GM18951 (cell line): ENCODE data around the gene EMC8.

Experiments used
- POLR2A ChIP-seq: IDR thresholded peaks from 4 replicates; pipeline ENCODE4 v1.6.1; 2011; ENCODE audit warnings: mild to moderate bottlenecking; ENCODE audit not compliant: insufficient read length, insufficient read depth; ENCODE audit errors: extremely low read depth
- in situ Hi-C: fragments of 300-500 bp; cut with MboI; formaldehyde crosslinking; loops from one replicate; pipeline ENCODE4 v1.12.0; 2022; ENCODE audit warnings: low sequenced_read_pairs, mixed read lengths, inconsistent platforms; ENCODE audit not compliant: unreplicated experiment

The EMC8 gene

DNA sequence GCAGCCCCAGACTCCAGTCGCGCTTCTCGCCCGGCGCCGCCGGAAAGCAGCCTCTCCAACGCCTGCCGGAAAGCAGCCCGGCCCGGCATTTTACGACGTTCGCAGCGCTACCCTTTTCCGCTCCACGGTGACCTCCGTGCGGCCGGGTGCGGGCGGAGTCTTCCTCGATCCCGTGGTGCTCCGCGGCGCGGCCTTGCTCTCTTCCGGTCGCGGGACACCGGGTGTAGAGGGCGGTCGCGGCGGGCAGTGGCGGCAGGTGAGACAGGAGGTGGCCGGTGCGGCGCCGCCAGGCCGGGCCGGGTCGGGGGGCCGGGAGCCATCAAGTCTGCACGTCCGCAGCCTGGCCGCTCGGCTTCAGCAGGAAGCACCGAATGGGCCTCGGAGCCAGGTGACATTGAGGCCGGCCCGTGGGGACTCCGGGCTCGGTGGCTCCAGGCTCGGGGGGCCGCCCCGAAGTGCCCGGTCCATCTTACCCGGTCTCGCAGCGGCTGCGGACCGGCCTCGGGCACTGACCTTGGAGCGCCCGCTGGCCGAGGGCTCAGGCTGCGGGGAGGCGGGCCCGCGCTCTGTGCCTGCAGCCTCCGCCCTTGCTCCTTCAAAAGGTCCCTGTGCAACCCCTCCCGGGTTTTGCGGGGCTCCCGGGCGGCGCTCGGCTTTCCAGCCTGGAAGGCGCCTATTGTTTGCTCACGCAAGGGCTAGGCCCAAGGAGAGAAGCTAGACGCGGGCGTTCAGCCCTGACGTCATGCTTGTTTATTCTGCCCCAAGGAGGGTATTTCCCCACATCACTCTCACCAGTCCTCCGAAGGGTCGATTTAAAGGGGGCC, at the start of gene EMC8, which contains the start of gene COX4I1:
TSS of gene EMC8 (minus strand) at position 48 of the 824 bp plus-strand sequence. CDS start 249 bp downstream, outside the sequence.
TSS of gene COX4I1 (plus strand) at position 199 of the 824 bp plus-strand sequence. CDS start 1,511 bp downstream, outside the sequence.
- in situ Hi-C loops: loop anchor here (25.0 kb wide), 1 partner anchor 713 kb away; the partner anchor contains the start of gene FOXF1

DNA sequence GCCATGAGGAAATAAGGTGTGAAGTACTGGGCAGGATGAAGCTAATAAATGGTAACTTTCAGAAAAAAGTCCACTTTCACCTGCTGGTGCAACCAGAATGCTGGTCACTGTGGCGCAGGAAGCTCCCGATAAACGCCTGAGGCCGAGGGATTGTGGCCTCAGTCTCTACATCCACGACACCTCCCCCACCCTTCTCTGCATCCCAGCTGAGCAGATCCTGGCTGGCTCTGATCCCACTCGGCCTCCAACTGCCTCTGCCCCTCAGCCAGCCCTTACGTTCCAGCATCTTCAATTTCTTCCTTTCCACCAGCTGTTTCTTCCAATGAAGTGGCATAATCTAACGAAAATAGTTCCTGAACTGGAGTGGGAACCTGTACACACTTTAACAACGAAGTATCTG, 49.6 kb upstream of the EMC8 start:
- no peak for TF ChIP-seq POLR2A
- in situ Hi-C loops: no loop called here

More for the DNA sequence above, at the start of gene EMC8, which contains the start of gene COX4I1:
- TF ChIP-seq POLR2A: peak; percentile 92

DNA sequence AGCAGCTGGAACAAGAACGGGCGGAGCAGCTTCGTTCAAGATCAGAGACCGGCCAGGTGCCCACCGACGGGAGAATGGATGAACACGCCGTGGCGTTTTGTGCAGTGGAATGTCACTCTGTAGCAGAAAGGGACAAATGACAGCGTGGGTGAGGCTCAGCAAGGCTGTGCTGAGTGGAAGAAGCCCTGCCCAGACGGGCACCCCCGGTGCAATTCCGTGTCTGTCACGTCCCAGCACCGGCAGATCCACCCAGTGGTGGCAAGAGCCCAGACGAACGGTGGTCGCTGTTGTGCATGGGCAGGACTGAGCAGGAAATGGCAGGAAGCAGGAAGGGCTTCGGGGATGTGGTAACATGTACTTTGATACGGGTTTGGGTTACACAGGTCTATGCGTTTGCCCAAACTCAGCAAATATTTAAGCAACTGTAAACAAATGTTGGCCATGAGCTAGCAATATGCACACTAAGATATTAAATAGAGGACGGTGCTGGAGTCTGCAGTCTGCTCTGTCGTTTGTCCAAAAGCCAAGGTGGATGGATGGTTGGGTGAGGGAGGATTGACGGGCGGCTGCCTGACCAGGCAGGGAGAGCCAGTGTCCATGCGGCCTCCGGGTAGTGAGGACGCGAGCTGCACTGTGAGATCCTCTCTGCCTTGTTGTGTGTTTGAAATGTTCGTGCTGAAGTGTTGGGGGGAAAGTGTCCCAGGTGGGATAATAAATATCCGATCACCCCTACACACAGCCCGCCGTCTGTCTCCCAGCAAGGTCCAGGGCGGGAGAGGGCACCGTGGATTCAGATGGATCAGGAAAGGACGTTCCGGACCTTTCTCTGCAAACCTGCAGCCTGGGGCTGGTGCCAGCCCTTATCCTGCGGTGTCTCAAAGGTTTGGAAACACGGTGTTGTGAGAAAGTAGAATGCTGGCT, 48.6 kb upstream of the EMC8 start:
- in situ Hi-C loops: no loop called here
- TF ChIP-seq POLR2A: no peak

DNA sequence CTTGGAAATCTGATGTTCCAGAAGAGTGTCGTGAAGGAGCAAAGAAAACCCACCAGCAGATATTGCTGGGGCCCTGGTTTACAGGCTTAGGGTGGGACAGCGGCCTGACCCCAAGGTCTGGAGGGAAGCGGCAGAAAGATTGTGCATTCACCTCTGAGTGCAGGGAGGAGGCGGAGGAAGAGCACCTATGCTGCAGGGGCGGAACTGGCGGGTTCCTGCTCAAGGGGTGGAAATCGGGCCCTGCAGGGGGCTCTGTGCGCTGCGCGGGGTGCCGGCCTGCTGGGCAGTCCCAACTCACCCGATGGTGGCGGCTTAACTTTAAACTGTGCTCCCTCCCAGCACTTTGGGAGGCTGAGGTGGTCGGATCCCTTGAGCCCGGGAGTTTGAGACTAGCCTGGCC, 47.7 kb upstream of the EMC8 start:
- in situ Hi-C loops: no loop called here
- no peak for TF ChIP-seq POLR2A

DNA sequence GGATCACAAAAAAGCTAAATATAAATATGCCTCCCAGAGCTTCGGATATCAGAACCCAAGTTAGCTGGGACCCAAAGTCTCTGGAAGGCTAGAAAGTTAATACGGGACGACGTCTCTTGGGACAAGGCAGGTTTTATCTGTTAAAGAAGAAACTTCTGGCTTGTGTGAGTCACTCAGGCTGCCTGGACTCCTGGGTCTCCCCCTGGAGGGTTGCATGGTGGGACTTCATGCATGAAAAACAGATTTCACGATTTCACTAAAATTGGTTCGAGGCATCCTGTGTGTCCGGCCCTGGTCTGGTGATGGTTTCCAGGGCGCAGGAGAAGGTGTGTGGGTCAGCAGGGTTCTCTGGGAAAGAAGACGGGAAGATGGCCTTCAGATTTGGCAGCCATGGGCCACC, 47.1 kb upstream of the EMC8 start:
- no peak for TF ChIP-seq POLR2A
- in situ Hi-C loops: no loop called here

DNA sequence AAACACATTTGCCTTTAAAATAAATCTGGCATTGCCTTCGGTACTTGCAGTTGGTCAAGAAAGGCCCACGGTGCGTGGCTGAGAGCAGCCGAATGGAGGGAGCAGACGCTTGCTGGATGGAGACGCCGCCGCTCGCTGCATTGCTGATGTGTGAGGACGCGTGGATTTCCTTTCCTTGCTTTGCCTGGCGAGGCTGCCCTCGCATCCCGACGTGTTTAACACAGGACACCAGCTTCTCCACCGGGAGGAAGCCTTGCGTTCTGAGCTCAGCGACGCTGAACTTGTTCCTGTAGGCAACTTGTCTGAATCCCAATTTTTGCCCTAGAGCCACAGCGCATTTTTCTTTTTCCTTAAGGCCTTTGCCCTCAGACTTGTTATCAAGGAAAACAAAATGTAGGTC, 45.9 kb upstream of the EMC8 start:
- in situ Hi-C loops: no loop called here
- no peak for TF ChIP-seq POLR2A

DNA sequence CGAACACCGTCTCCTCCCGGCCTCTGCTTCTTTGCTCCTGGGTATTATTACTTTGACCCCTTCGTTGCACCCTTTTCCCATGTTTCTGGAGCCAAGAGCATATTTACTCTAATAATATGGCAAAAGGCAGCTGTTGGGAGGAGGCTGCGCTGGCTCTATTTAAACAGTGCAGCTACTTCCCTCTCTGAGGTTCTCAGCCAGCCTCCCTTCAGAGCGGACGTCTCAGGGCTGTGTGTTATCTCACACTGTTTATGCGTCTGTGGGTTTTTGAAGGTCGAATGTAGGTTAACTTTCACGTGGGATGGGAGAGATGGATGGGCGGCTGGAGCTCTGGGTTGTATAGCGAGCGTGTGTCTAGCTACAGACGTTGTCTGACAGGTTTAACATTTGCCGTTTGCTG, 45.4 kb upstream of the EMC8 start:
- in situ Hi-C loops: no loop called here

DNA sequence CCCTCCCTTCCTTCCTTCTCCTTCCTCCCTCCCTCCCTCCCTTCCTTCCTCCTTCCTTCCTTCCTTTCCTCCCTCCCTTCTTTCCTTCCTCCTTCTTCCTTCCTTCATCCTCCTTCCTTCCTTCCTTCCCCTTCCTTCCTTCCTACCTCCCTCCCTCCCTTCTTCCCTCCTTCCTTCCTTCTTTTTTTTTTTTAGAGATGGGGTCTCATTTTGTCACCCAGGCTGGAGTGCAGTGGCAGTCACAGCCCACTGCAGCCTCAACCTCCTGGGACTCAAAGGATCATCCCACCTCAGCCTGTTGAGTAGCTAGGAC, 44.8 kb upstream of the EMC8 start:
- in situ Hi-C loops: no loop called here
- TF ChIP-seq POLR2A: no peak

More for the DNA sequence above, 45.4 kb upstream of the EMC8 start:
- no peak for TF ChIP-seq POLR2A

DNA sequence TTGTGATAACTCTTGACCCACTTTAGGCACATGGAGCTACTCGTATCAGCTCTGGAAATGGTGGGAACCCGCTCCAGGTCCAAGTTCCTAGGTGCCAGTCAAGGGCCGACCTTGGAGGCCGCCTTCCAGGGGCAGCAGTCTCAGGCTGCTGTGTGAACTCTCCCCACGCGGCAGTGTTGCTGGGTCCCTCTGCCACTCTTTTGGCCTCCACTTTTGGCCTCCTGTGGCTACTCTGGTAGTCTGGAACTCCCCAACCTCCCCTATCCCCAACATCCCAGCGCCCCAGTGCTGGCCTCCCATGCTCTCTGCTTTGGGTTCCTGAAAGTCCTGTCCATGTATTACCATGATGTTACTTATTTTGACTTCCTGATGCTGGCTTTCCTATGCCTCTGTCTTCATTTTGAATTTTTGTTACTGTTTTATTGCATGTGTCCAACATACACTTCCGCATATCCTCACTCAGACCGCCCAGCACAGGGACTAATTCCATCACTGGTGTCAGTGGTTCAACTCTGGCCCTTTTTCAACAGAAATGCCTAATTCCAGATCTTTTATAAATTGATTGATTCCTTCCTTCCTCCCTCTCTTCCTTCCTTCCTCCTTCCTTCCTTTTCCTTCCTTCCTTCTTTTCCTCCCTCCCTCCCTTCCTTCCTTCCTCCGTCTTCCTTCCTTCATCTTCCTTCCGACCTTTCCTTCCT, 44.3 kb upstream of the EMC8 start:
- in situ Hi-C loops: no loop called here
- TF ChIP-seq POLR2A: no peak

DNA sequence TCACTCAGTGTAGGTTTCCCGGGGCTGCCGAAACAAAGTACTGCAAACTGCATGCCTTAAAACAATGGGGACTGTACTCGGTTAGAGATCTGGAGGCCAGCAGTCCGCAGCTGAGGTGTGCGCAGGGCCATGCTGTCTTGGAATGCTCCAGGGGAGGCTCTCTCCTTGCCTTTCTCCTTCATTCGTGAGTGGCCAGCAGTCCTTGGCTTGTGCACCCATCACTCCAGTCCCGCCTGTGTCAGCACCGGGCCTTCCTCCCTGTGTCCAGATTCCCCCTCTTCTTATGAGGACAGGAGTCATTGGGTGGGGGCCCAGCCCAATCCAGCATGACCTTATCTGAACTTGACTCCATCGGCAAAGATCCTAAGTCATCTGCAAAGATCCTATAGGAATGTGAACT, 43.5 kb upstream of the EMC8 start:
- in situ Hi-C loops: no loop called here
- TF ChIP-seq POLR2A: no peak

DNA sequence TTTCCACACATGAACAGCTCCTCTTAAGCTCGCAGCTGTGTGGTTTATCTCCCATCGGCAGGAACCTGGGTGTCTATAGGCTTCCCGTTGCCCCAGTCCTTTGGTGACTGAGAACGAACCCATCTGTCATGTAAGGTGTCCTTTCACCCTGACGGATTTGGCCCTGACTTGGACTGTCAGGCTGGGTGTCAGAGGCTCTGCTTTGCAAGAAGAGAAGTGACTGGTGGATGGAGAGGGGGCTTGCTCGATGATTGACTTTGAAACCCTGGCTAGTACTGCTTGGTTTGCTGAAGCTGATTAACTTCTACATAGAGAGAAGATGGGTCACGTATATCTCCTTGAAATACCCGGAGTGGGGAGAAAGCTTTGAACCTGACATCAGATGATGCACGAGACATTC, 43.1 kb upstream of the EMC8 start:
- TF ChIP-seq POLR2A: no peak
- in situ Hi-C loops: no loop called here

DNA sequence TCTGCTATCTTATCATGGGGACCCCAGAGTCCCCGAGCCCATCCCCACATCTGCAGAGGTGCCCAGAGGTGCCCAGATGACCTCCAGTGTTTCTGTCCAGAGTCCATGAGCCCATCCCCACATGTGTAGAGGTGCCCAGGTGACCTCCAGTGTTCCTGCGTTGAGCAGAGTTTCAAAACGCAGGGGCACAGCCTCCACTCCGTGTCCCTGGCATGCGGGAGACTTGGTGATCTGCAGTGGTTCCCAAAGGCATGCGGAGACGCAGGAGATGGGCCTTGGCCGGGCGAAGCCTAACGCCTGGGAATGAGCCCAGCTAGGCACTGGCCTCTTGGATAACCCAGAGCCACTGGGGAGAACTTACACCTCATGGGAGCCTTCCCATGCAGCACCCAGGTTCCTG, 41.5 kb upstream of the EMC8 start:
- in situ Hi-C loops: no loop called here

DNA sequence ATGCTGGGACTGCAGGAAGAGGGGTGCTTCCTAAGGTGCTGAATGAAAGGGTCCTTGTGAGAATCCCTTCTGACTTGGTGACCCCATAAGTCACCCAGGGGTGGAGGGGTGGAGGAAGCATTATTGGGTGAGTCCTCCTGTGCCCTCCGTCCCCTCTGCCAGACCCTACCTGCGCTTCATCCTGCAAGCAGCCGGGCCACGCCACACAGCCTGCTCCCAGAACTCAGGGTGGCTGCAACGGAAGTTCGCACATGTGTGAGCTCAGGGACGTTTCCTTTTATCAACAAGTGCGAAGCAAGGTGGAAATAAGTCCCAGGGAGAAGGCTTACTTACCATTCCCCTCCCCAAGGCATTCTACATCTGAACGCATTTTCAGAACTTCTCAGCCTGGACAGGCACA, 41.1 kb upstream of the EMC8 start:
- in situ Hi-C loops: no loop called here
- no peak for TF ChIP-seq POLR2A

More for the DNA sequence above, 41.5 kb upstream of the EMC8 start:
- TF ChIP-seq POLR2A: no peak
